ENCODE results near the gene KIAA0319L.

KIAA0319L gene

DNA sequence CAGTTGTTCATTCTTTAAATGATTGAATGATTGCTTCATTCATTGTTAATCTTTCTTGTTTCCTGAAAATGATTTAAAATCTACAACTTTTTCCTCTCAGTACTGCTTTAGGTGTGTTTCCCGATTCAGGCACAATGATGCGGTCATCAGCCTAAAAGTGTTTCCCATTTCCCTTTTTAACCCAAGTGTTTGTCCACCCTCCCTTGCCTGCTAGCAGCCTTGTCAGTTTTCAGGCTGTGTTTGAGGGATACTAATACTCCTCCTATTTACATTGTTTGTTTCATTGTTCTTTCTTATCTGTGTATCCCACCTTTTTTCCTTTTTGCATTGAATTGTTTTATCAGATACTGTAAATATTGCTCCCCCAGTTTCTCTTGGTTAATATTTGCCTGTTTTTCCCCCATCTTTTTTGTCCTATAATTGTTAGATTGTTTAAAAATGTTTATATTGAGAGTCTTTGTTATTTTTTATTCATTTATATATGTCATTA lies 131.1 kb downstream of the KIAA0319L start:
- DNase-seq (ENCODE audit: extremely low spot score, insufficient read length, low read depth) (no peak), FAIRE-seq (no peak)

DNA sequence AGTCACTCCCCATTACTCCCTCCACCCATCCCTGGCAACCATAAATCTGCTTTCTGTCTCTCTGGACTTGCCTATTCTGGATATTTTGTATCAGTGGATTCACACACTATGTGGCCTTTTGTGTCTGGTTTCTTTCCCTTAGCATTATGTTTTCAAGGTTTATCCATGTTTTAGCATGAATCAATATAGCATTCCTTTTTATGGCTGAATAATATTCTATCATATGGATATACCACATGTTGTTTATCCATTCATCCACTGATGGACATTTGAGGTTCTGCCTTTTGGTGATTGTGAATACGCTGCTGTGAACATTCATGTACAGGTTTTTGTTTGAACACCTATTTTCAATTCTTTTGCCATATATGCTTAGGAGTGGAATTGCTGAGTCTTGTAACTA lies 148.3 kb downstream of the KIAA0319L start:
- FAIRE-seq (no peak), DNase-seq (ENCODE audit: extremely low spot score, insufficient read length, low read depth) (no peak)

DNA sequence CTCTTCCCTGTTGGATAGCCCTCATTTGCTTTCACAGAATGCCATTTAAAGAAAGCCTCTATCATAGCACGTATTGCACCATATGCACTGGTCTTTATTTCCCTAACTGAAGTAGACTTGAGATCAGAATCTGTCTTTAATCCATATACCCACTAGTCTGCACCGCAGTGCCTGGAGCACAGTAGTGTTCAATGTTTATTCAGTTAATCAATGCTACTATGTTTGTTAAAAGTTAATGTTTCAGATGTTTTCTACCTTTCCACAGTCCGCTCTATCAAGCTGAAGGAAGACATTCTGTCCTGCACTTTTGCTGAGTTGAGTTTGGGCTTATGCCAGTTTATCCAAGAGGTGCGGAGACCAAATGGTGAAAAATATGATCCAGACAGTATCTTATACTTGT lies 149.5 kb downstream of the KIAA0319L start:
- FAIRE-seq (no peak), DNase-seq (ENCODE audit: extremely low spot score, insufficient read length, low read depth) (no peak)

DNA sequence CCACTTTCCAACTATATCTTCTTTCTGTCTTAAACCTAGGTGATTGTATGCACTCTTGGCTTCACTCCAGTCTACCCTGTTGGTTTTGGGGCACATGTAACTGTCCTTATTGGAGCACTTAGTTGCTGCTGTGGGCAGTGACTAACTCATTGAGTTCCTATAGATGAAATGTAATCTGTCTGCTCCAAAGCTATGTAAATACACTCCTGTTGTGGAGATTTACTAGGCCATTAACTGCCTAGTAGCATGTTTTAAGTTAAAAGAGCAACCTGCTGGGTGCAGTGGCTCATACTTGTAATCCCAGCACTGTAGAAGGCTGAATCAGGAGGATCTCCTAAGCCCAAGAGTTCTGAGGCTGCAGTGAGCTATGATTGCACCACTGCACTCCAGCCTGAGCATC lies 151.1 kb downstream of the KIAA0319L start:
- DNase-seq (ENCODE audit: extremely low spot score, insufficient read length, low read depth): no peak
- no peak for FAIRE-seq

DNA sequence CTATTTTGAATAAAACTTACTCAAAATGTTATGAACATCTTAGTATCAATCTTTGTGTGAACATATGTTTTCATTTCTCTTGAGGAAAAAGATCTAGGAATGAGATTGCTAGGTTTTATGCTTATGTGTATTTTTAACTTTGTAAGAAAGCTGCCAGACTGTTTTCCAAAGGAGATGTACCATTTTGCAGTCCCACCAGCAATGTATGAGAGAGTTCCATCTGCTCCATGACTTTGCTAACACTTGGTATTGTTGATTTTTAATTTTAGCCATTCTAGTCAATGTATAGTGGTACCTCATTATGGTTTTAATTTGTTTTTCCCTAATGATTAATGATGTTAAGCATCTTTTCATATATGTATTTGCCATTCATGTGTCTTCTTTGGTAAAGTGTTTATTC lies 156.2 kb downstream of the KIAA0319L start:
- DNase-seq (ENCODE audit: extremely low spot score, insufficient read length, low read depth): no peak
- FAIRE-seq: no peak

DNA sequence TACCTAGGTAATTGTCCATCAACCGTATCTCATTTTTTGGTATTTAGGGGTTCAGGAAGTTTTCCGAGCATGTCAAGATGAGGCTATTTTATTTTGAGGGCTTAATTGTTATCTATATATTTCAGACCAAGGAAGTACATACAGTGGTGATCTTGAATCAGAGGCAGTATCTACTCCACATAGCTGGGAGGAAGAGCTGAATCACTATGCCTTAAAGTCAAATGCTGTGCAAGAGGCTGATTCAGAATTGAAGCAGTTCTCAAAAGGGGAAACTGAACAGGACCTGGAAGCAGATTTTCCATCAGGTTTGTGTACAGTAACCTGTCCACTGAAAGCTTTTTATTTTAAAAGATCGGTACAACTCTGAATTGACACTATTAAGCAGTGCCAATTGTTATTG lies 158.5 kb downstream of the KIAA0319L start:
- DNase-seq (ENCODE audit: extremely low spot score, insufficient read length, low read depth) (no peak), FAIRE-seq (no peak)

DNA sequence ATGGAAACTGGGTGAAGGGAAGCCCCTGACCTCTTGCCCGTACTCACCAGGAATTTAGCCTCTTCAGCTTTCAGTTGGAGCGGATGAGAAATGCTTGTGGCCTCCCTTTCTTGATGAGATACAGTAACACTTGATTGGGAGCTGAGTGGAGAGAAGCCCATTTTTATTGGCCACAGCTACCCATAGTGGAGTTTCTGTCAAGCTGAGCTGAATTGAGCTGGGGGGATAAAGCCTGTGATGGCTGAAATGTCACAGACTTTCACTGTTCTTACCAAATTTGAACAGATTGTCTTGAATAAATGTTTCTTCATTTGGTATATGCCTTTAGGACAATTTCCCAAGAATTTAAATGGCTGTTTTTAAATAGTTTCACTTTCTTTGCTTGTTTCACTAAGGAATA lies 162.8 kb downstream of the KIAA0319L start:
- FAIRE-seq (no peak), DNase-seq (ENCODE audit: extremely low spot score, insufficient read length, low read depth) (no peak)

DNA sequence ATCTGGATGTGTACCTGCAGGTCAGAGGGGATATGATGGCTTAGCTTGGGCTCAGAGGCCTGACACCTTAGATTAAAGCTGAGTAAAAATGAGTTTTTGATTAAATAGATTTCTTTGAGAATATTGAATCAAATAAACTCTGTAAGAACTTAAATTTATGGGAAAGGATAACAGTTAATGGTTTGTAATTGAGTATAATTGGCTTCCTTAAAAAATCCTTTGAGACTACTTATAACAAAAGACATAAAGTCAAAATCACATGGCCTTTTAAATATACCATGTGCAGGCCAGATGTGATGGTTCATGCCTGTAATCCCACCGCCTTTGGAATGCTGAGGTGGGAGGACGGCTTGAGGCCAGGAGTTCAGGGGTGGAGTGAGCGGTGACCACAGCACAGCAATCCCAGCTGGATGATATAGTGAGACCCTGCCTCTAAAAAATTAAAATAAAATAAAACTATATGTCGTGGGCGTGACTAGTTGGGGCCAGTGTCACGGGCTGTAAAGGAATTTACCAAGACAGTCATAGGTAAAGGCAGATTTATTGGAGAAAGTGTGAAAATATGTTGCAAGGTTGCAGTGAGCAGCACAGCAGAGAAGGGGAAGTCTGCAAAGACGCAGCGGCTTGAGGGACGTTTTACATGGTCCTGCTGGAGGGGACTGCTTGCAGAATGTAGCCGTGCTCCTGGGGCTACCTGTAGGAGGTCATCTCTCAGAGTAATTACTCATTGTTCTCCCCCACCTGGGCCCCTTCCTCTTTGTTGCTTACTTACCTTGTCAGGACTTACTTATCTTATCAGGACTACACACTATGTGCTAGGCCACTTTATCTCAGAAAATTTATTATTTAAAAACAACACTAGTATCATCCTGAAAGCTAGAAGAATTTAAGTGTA lies 166.4 kb downstream of the KIAA0319L start:
- DNase-seq (ENCODE audit: extremely low spot score, insufficient read length, low read depth): no peak
- no peak for FAIRE-seq

DNA sequence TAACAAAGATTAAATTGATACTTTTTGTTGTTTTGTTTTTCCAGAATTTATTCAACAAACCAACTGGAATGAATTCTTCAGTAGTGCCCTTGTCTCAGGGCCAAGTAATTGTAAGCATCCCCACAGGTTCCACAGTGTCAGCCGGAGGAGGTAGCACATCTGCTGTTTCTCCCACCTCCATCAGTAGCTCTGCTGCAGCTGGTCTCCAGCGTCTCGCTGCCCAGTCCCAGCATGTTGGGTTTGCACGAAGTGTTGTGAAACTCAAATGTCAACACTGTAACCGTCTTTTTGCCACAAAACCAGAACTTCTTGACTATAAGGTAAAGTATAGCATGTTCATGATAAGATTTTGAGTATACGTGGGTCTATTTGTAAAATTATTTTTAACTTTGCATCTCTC lies 170.2 kb downstream of the KIAA0319L start:
- DNase-seq (ENCODE audit: extremely low spot score, insufficient read length, low read depth) (no peak), FAIRE-seq (no peak)

DNA sequence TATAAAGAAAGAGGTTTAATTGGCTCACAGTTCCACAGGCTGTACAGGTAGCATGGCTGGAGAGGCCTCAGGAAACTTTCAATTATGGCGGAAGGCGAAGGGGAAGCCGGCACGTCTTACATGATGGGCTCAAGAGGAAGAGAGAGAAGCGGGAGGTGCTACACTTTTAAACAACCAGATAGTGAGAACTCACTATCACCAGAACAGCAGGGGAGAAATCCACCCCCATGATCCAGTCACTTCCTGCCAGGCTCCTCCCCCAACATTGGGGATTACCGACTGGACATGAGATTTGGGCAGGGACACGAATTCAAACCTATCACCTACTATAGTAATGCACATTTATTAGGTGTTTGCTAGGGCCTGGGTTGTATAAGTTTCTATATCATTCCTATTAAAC lies 170.9 kb downstream of the KIAA0319L start:
- no peak for FAIRE-seq

More for the DNA sequence above, 170.9 kb downstream of the KIAA0319L start:
- no peak for DNase-seq (ENCODE audit: extremely low spot score, insufficient read length, low read depth)
